ENCODE results near the gene ZIC3.

ZIC3 gene

GRCh38 chrX:137574102-137574783 is 8.3 kb downstream of the ZIC3 start:
- DNase-seq = no peak

GRCh38 chrX:137574784-137575293 is 8.9 kb downstream of the ZIC3 start:
- DNase-seq = no peak

GRCh38 chrX:137575596-137576255 is 9.8 kb downstream of the ZIC3 start:
- no peak for DNase-seq

GRCh38 chrX:137587151-137587550 is 21.2 kb downstream of the ZIC3 start:
- no peak for DNase-seq

GRCh38 chrX:137600769-137601168 is 34.8 kb downstream of the ZIC3 start:
- no peak for DNase-seq
